Thyroid gland (tissue), 4 donors: ENCODE results near the gene ZNF862. TPM values are rescaled to one million over a fixed set of nuclear protein-coding genes. Genes with fewer than 3 reads are reported as not detected.

Experiments
- DNase-seq, 2 donors: peaks; one replicate each; pipeline ENCODE4 v3.0.0-alpha.2; 2019
- H3K27ac ChIP-seq, 3 donors: fragments of 200-600 bp; sonication (generic); 1 replicate in 2 of 3; 2 replicates in 1 of 3; pipeline ENCODE4 v1.5.1; 2016 to 2019; ENCODE audit warnings: mild to moderate bottlenecking in 1 of 3, moderate library complexity in 1 of 3
- H3K27me3 ChIP-seq: fragments of 200-600 bp; sonication (generic); one replicate; pipeline ENCODE4 v1.5.1; 2019
- H3K36me3 ChIP-seq, 2 donors: fragments of 200-600 bp; sonication (generic); one replicate each; pipeline ENCODE4 v1.5.1; 2016 to 2019
- H3K4me1 ChIP-seq, 2 donors: fragments of 200-600 bp; sonication (generic); one replicate each; pipeline ENCODE4 v1.5.1; 2017 to 2019
- H3K4me3 ChIP-seq, 3 donors: fragments of 200-600 bp; sonication (generic); replicated peaks in 1 of 3; 1 replicate in 2 of 3; 2 replicates in 1 of 3; pipeline ENCODE4 v1.5.1; 2016; ENCODE audit warnings: mild to moderate bottlenecking in 1 of 3
- H3K9me3 ChIP-seq: fragments of 200-600 bp; sonication (generic); one replicate; pipeline ENCODE4 v1.5.1; 2017
- POLR2A ChIP-seq, 2 donors: fragments of 450-650 bp; IDR thresholded peaks; one replicate each; pipeline ENCODE4 v1.6.1; 2017; ENCODE audit warnings: antibody characterized with exemption in 2 of 2, mild to moderate bottlenecking in 2 of 2, moderate library complexity in 1 of 2
- WGBS, 2 donors: methylation state at CpG; one replicate each; pipeline ENCODE4 v1.1.5; 2017; 5-methylcytosine and 5-hydroxymethylcytosine counted together
- intact Hi-C: fragments of 100-400 bp; cut with DNase I; formaldehyde crosslinking; loops from one replicate; pipeline ENCODE4 v1.15.1; 2023
- total RNA-seq, 4 donors: library from RNA; depleted of rRNA; stranded (reverse); fragments of >200 nt; gene quantifications; one replicate each; pipeline ENCODE4 v1.2.3, GENCODE V29; 2016
- TF ChIP-seq, protein P1 (sequence below), 6 experiments: fragments of 200-600 bp in 3 of 6; fragments of 450-650 bp in 3 of 6; sonication (generic) in 3 of 6; IDR thresholded peaks; one replicate each; pipeline ENCODE4 v1.5.1; 2016 to 2019; ENCODE audit warnings: antibody characterized with exemption in 6 of 6, mild to moderate bottlenecking in 2 of 6, inconsistent platforms in 1 of 6, moderate library complexity in 1 of 6

The ZNF862 gene
- 10 to 100 TPM; 23.6 to 53.7 (median 39.3) TPM for total RNA-seq

DNA sequence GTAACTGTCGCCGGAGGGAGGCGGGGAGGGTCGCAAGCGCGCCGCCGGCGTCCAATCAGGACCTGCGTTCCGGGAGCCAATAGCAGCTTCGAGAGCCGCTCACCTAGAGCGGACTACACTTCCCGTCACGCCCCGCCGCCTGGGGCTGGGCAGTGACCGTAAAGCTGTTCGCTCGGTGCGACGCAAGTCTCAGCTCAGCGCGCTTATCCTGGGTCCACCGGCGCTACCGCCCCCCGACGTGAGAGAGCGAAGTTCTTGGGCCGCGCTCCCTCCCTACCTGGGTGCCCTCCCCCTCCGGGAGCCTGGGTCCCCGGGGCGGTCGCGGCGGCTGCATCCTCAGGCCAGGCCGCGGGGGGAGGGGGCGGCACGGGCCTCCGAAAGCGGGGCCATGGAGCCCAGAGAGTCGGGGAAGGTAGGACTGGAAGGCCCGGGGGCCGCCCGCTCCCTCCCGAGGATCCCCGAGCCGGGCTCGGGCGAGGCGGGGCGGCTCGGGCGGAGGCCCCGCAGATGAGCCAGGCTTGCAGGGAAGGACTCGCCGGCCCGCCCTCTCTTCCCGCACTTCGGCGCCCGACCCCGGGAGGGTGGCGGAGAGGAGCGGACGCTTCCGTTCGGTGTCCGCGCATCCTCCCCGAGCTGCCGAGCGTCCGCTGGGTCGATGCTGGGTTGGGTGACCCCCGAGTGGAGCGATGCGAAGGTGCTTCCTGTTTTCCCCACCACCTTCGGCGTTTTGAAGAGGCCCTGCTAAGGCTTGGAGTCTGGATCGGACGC, at the start of gene ZNF862:
ZNF862 (plus strand) TSS at position 152 of the 768 bp plus-strand sequence; CDS start at position 389, 237 bp downstream.
- H3K27ac ChIP-seq: peak within 1 kb of the TSS; percentile 84 to 91 (median 90)
- peak within 1 kb of the TSS; percentile 47 to 98 (median 95) for H3K4me3 ChIP-seq
- TF ChIP-seq POLR2A (IDR thresholded peaks at IDR 0.05): peak; percentile 43 to 87
- TF ChIP-seq, protein P1, sequence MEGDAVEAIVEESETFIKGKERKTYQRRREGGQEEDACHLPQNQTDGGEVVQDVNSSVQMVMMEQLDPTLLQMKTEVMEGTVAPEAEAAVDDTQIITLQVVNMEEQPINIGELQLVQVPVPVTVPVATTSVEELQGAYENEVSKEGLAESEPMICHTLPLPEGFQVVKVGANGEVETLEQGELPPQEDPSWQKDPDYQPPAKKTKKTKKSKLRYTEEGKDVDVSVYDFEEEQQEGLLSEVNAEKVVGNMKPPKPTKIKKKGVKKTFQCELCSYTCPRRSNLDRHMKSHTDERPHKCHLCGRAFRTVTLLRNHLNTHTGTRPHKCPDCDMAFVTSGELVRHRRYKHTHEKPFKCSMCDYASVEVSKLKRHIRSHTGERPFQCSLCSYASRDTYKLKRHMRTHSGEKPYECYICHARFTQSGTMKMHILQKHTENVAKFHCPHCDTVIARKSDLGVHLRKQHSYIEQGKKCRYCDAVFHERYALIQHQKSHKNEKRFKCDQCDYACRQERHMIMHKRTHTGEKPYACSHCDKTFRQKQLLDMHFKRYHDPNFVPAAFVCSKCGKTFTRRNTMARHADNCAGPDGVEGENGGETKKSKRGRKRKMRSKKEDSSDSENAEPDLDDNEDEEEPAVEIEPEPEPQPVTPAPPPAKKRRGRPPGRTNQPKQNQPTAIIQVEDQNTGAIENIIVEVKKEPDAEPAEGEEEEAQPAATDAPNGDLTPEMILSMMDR (IDR thresholded peaks at IDR 0.05): peak in 2 of 6 experiments; percentile 11 to 14
- H3K4me1 ChIP-seq: peaks cover 7 to 10% of the 10 kb centered on the region in 2 donors
- DNase-seq: peak; percentile 99
- no peaks in the 10 kb centered on the region for H3K9me3 ChIP-seq
- WGBS, 2 donors: 0% methylated on average over 7 to 21 of the region's 86 CpGs
- no peaks in the 10 kb centered on the region for H3K36me3 ChIP-seq
- H3K27me3 ChIP-seq: no peaks in the 10 kb centered on the region
- intact Hi-C loops: loop anchor here (5.0 kb wide), 1 partner anchor 66 kb away; the partner anchor contains the start of gene ZNF467

DNA sequence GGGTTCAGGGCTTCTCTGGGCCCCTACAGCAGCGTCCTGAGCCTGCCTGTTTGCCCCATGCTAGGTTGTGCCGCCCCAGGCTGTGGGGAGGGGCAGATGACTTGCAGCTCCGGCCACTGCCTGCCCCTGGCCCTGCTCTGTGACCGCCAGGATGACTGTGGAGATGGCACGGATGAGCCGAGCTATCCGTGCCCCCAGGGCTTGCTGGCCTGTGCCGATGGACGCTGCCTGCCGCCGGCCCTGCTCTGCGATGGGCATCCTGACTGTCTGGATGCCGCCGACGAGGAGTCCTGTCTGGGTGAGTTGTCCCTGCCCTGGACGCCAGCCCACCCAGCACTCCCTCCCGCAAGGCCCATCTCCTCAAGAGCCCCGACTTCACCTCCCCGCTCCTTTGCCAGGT, 49.1 kb upstream of the ZNF862 start:
- Histone ChIP-seq H3K9me3 (no peaks in the 10 kb centered on the region), H3K36me3 (no peaks in the 10 kb centered on the region), H3K4me1 (peaks cover 0 to 13% of the 10 kb centered on the region in 2 donors), H3K27ac (no peak overlapping the region), H3K4me3 (no peak overlapping the region), H3K27me3 (peaks cover 6% of the 10 kb centered on the region)
- intact Hi-C loops: no loop called here
- TF ChIP-seq POLR2A (IDR thresholded peaks at IDR 0.05): no peak
- TF ChIP-seq, protein P1 (IDR thresholded peaks at IDR 0.05): no peak
- WGBS, 2 donors: 94% methylated on average over 15 of the region's 19 CpGs; no CpG with 5 or more reads in 1 of the 2 donors
- DNase-seq: no peak

DNA sequence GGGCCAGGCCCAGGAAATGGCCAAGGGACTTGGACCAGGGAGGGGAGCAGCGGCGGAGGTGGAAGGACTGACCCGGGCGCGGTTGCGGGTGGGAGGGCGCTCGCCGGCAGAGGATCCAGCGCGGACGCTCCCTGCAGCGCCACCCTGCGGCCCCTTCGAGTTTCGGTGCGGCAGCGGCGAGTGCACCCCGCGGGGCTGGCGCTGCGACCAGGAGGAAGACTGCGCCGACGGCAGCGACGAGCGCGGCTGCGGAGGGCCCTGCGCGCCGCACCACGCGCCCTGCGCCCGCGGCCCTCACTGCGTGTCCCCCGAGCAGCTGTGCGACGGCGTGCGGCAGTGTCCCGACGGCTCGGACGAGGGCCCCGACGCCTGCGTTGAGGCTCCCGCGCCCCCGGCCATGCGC, 48.0 kb upstream of the ZNF862 start:
- TF ChIP-seq, protein P1 (IDR thresholded peaks at IDR 0.05): peak in 4 of 6 experiments; percentile 8 to 45 (median 34)
- no peak for TF ChIP-seq POLR2A (IDR thresholded peaks at IDR 0.05)
- intact Hi-C loops: no loop called here
- H3K36me3 ChIP-seq: no peaks in the 10 kb centered on the region
- peak; percentile 28 to 30 for DNase-seq
- H3K27me3 ChIP-seq: peaks cover 6% of the 10 kb centered on the region
- H3K4me1 ChIP-seq: peaks cover 0 to 13% of the 10 kb centered on the region in 2 donors
- no peak overlapping the region for H3K4me3 ChIP-seq
- no peak overlapping the region for H3K27ac ChIP-seq
- 9 to 14% methylated on average over 9 to 13 of the region's 56 CpGs for WGBS, 2 donors
- no peaks in the 10 kb centered on the region for H3K9me3 ChIP-seq

DNA sequence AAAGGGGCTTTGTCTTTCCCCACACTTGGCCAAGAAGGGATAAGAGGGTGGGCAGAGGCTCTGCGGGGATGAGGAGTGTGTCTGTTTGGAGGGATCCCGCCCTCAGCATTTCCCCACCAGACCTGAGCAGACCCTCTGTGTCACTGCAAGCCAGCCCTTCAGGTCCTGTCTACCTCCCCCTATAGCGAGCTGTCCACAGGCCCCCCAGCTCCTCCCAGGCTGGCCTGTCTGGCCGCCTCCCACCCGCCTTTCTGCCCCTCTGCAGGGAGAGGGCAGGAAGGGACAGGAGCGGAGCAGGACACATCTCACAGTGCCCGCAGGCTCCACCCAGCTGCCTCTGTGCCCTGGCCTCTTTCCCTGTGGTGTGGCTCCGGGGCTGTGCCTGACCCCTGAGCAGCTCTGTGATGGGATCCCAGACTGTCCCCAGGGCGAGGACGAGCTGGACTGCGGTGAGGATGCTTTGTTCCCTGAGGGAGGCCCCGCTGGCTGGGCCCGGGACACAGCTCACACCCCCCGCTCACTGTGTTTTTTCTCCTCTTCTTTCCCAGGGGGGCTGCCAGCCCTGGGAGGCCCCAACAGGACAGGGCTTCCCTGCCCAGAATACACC, 47.3 kb upstream of the ZNF862 start:
- Histone ChIP-seq H3K27me3 (peaks cover 6% of the 10 kb centered on the region), H3K36me3 (no peaks in the 10 kb centered on the region), H3K4me1 (peaks cover 0 to 13% of the 10 kb centered on the region in 2 donors), H3K27ac (no peak overlapping the region), H3K4me3 (no peak overlapping the region), H3K9me3 (no peaks in the 10 kb centered on the region)
- WGBS, 2 donors: 93 to 95% methylated on average over 9 to 14 of the region's 14 CpGs
- intact Hi-C loops: no loop called here
- no peak for DNase-seq
- TF ChIP-seq POLR2A (IDR thresholded peaks at IDR 0.05): no peak
- TF ChIP-seq, protein P1 (IDR thresholded peaks at IDR 0.05): no peak
